ENCODE measurements around the gene ZNF761.
"Not testable (repeated sequence)": the region's sequence is repeated elsewhere in the genome, so short reads cannot be mapped to it uniquely, and the experiment has no call there.

GRCh38 chr19:53475470-53475869 is 43.7 kb downstream of the ZNF761 start:
- TF ChIP-seq CTCF (conservative IDR thresholded peaks at IDR 0.05 in 1 of 2, IDR thresholded peaks at IDR 0.05 in 1 of 2; ENCODE audit: low read depth in 1 of 2, low read length in 2 of 2); EZH2 (IDR thresholded peaks at IDR 0.05; ENCODE audit: low read length, missing control alignments): not testable (repeated sequence)
